OCI-LY7 (cell line): ENCODE measurements around the gene PIK3R1. TPM values are rescaled to one million over a fixed set of nuclear protein-coding genes. Genes with fewer than 3 reads are reported as not detected.

Source experiments
- BruUV-seq: library from RNA; stranded (reverse); fragments of 400-500 nt; replicated peaks from 2 replicates; lab custom pipeline; 2021; lab: Mats Ljungman, UMichigan
- CTCF ChIA-PET: fragments of 300-600 bp; sonication (Branson Sonifier 250); formaldehyde crosslinking; loops from one replicate; lab custom pipeline; 2022; ENCODE audit warnings: antibody characterized with exemption; ENCODE audit not compliant: unreplicated experiment; lab: Charles Lee
- POLR2A ChIA-PET: fragments of 300-600 bp; sonication (Branson Sonifier 250); formaldehyde crosslinking; loops from one replicate; lab custom pipeline; 2022; ENCODE audit warnings: antibody characterized with exemption; lab: Charles Lee
- DNase-seq: peaks from one replicate; pipeline ENCODE4 v3.0.0-alpha.2; 2015; ENCODE audit warnings: low spot score
- H2AFZ ChIP-seq: fragments of 200-600 bp; sonication (generic), shearing (Covaris generic); 2 replicates; pipeline ENCODE4 v1.6.1; 2014; ENCODE audit warnings: mild to moderate bottlenecking, antibody characterized with exemption, low read length, moderate library complexity
- H3K27ac ChIP-seq: fragments of 200-600 bp; sonication (generic); 2 replicates; pipeline ENCODE4 v1.5.1; 2014; ENCODE audit warnings: mixed run types, low read depth, mild to moderate bottlenecking, moderate library complexity, low read length, inconsistent platforms; ENCODE audit not compliant: poor library complexity, severe bottlenecking
- H3K36me3 ChIP-seq: fragments of 200-600 bp; sonication (generic); 2 replicates; pipeline ENCODE4 v1.6.1; 2014; ENCODE audit warnings: mild to moderate bottlenecking, antibody characterized with exemption, low read length, moderate library complexity, mixed read lengths; ENCODE audit not compliant: insufficient read depth
- H3K4me1 ChIP-seq: fragments of 200-600 bp; sonication (generic); 2 replicates; pipeline ENCODE4 v1.5.1; 2014; ENCODE audit warnings: mild to moderate bottlenecking, low read length; ENCODE audit not compliant: insufficient read depth, poor library complexity, severe bottlenecking
- H3K4me2 ChIP-seq: fragments of 200-600 bp; sonication (generic); 2 replicates; pipeline ENCODE4 v1.6.1; 2014; ENCODE audit warnings: mild to moderate bottlenecking, low read length
- H3K4me3 ChIP-seq: fragments of 200-600 bp; sonication (generic); 2 replicates; pipeline ENCODE4 v1.5.1; 2014; ENCODE audit warnings: mild to moderate bottlenecking, low read depth, low read length; ENCODE audit not compliant: poor library complexity, severe bottlenecking
- H3K79me2 ChIP-seq: fragments of 200-600 bp; sonication (generic); 2 replicates; pipeline ENCODE4 v1.6.1; 2016; ENCODE audit warnings: low read depth, mild to moderate bottlenecking, low read length, moderate library complexity, mixed read lengths; ENCODE audit not compliant: insufficient read depth
- H3K9me2 ChIP-seq: fragments of 200-600 bp; sonication (generic); 2 replicates; pipeline ENCODE4 v1.6.1; 2016; ENCODE audit warnings: mild to moderate bottlenecking, low read length, mixed read lengths; ENCODE audit not compliant: insufficient read depth
- H3K9me3 ChIP-seq: fragments of 200-600 bp; sonication (generic); 2 replicates; pipeline ENCODE4 v1.6.1; 2014; ENCODE audit warnings: mild to moderate bottlenecking, mixed run types, low read length, mixed read lengths
- H4K20me1 ChIP-seq: fragments of 200-600 bp; sonication (generic); 2 replicates; pipeline ENCODE4 v1.6.1; 2014; ENCODE audit warnings: mild to moderate bottlenecking, antibody characterized with exemption, low read length, moderate library complexity, mixed read lengths; ENCODE audit not compliant: insufficient read depth
- CTCF ChIP-seq: fragments of 200-600 bp; sonication (generic); conservative IDR thresholded peaks from 2 replicates; pipeline ENCODE4 v1.5.1; 2014; ENCODE audit warnings: mild to moderate bottlenecking, antibody characterized with exemption, low read length, moderate library complexity, mixed read lengths
- EZH2phosphoT487 ChIP-seq: fragments of 200-600 bp; sonication (generic); IDR thresholded peaks from 2 replicates; pipeline ENCODE4 v1.6.1; 2018; ENCODE audit warnings: low read depth, borderline replicate concordance, mild to moderate bottlenecking, mixed run types, antibody characterized with exemption, low read length, moderate library complexity, mixed read lengths
- intact Hi-C: fragments of 100-400 bp; cut with micrococcal nuclease; formaldehyde crosslinking; loops from one replicate; pipeline ENCODE4 v1.10.0; 2022; ENCODE audit not compliant: unreplicated experiment
- total RNA-seq, 2 experiments: library from RNA; depleted of rRNA in 1 of 2; stranded (reverse); fragments of >200 nt in 1 of 2; shearing (Covaris generic) in 1 of 2; gene quantifications; 2 replicates each; pipeline ENCODE4 v1.2.3, GENCODE V29; 2014 to 2022

Gene PIK3R1
- total RNA-seq, 2 experiments from 2014 or later, result 15.8 to 43.4 TPM

GRCh38 chr5:68221488-68221887 is 5.9 kb downstream of the PIK3R1 start:
- intact Hi-C loops, result no loop called here
- Histone ChIP-seq H3K4me1 (peaks cover 17% of the 10 kb centered on the region), H3K79me2 (peaks cover 89% of the 10 kb centered on the region), H4K20me1 (peaks cover 26% of the 10 kb centered on the region), H3K9me3 (peaks cover 14% of the 10 kb centered on the region; the same call in 1 of the 2 replicates), H3K9me2 (no peaks in the 10 kb centered on the region), H2AFZ (no peak overlapping the region), H3K4me3 (no peak overlapping the region), H3K36me3 (peaks cover 33% of the 10 kb centered on the region), H3K4me2 (no peak overlapping the region), H3K27ac (no peak overlapping the region)
- ChIA-PET CTCF (no interaction called here), POLR2A (interaction anchor here (1.2 kb wide), 1 partner anchor 25 kb away, joined by 4 read pairs; no protein-coding TSS in a partner anchor)
- TF ChIP-seq EZH2phosphoT487 (no peak), CTCF (no peak)
- no TSS peak for BruUV-seq
- DNase-seq, result no peak

GRCh38 chr5:68222310-68222709 is 6.8 kb downstream of the PIK3R1 start:
- intact Hi-C loops, result no loop called here
- ChIA-PET CTCF (no interaction called here), POLR2A (interaction anchor here (1.2 to 1.3 kb wide), 2 partner anchors 16 to 24 kb away, joined by 4 read pairs; no protein-coding TSS in a partner anchor)
- Histone ChIP-seq H3K4me3 (no peak overlapping the region), H3K9me2 (no peaks in the 10 kb centered on the region), H3K36me3 (peaks cover 41% of the 10 kb centered on the region), H3K4me1 (peaks cover 15% of the 10 kb centered on the region), H3K9me3 (peaks cover 14% of the 10 kb centered on the region; the same call in 1 of the 2 replicates), H3K27ac (no peak overlapping the region), H2AFZ (no peak overlapping the region), H3K79me2 (peaks cover 81% of the 10 kb centered on the region), H4K20me1 (peaks cover 22% of the 10 kb centered on the region), H3K4me2 (no peak overlapping the region)
- BruUV-seq, result no TSS peak
- TF ChIP-seq EZH2phosphoT487 (no peak), CTCF (no peak)
- DNase-seq, result no peak

GRCh38 chr5:68222824-68223354 is 7.3 kb downstream of the PIK3R1 start:
- peaks cover 14% of the 10 kb centered on the region; the same call in 1 of the 2 replicates for H3K9me3 ChIP-seq
- H3K36me3 ChIP-seq, result peaks cover 47% of the 10 kb centered on the region
- ChIA-PET CTCF (interaction anchor here (0.6 kb wide), 1 partner anchor 21 kb away, joined by 3 read pairs; no protein-coding TSS in a partner anchor), POLR2A (interaction anchor here (1.3 kb wide), 1 partner anchor 16 kb away, joined by 4 read pairs; no protein-coding TSS in a partner anchor)
- no peak overlapping the region for H3K4me3 ChIP-seq
- no peak overlapping the region for H3K4me2 ChIP-seq
- no peak overlapping the region for H2AFZ ChIP-seq
- DNase-seq, result no peak
- peaks cover 75% of the 10 kb centered on the region for H3K79me2 ChIP-seq
- H3K27ac ChIP-seq, result no peak overlapping the region
- H3K9me2 ChIP-seq, result no peaks in the 10 kb centered on the region
- H4K20me1 ChIP-seq, result peaks cover 19% of the 10 kb centered on the region
- H3K4me1 ChIP-seq, result peaks cover 9% of the 10 kb centered on the region
- intact Hi-C loops, result no loop called here
- no TSS peak for BruUV-seq
- no peak for TF ChIP-seq EZH2phosphoT487
- TF ChIP-seq CTCF, result no peak
